A172 (cell line): ENCODE data around the gene SLC43A3. TPM values are rescaled to one million over a fixed set of nuclear protein-coding genes. Genes with fewer than 3 reads are reported as not detected.
A peak's percentile ranks its signal among the peaks of the same experiment; 100 is the strongest.
"Not testable (repeated sequence)": the region's sequence is repeated elsewhere in the genome, so short reads cannot be mapped to it uniquely, and the experiment has no call there.

ENCODE experiments used
- DNase-seq: peaks from one replicate; pipeline ENCODE4 v3.0.0-alpha.2; 2015; ENCODE audit warnings: low spot score
- total RNA-seq: library from RNA; depleted of rRNA; stranded (reverse); fragments of >200 nt; shearing (Covaris generic); gene quantifications from 2 replicates; pipeline ENCODE4 v1.2.3, GENCODE V29; 2014

SLC43A3 gene
- total RNA-seq, 1 experiment from 2014 or later: 18.4 TPM

GRCh38 chr11:57459164-57460021, 32.5 kb upstream of the SLC43A3 start:
- DNase-seq: no peak

GRCh38 chr11:57458410-57459163, 31.7 kb upstream of the SLC43A3 start:
- DNase-seq: no peak

GRCh38 chr11:57458060-57458409, 31.1 kb upstream of the SLC43A3 start:
- DNase-seq: no peak

GRCh38 chr11:57457643-57458023, 30.7 kb upstream of the SLC43A3 start:
- DNase-seq: no peak

- DNase-seq: peak; percentile 68
Observed at GRCh38 chr11:57456960-57457642, 30.2 kb upstream of the SLC43A3 start.

GRCh38 chr11:57453543-57454177, 26.7 kb upstream of the SLC43A3 start:
- no peak for DNase-seq

GRCh38 chr11:57446055-57446454, 19.1 kb upstream of the SLC43A3 start:
- DNase-seq: no peak

- DNase-seq: not testable (repeated sequence)
Observed at GRCh38 chr11:57445122-57445394, 18.1 kb upstream of the SLC43A3 start.

GRCh38 chr11:57444362-57445121, 17.6 kb upstream of the SLC43A3 start:
- DNase-seq: peak; percentile 83

- DNase-seq: no peak
Observed at GRCh38 chr11:57440744-57441414, 14.0 kb upstream of the SLC43A3 start.

- DNase-seq: no peak
Observed at GRCh38 chr11:57439786-57440185, 12.9 kb upstream of the SLC43A3 start.

- no peak for DNase-seq
Observed at GRCh38 chr11:57438345-57439285, 11.7 kb upstream of the SLC43A3 start.

- DNase-seq: no peak
Observed at GRCh38 chr11:57436031-57436430, 9.1 kb upstream of the SLC43A3 start.

GRCh38 chr11:57434640-57435546, 8.0 kb upstream of the SLC43A3 start:
- DNase-seq: peak; percentile 57

- peak; percentile 70 for DNase-seq
Observed at GRCh38 chr11:57432714-57433163, 5.8 kb upstream of the SLC43A3 start.

GRCh38 chr11:57432149-57432561, 5.2 kb upstream of the SLC43A3 start:
- no peak for DNase-seq

GRCh38 chr11:57430952-57431351, 4.0 kb upstream of the SLC43A3 start:
- DNase-seq: no peak

- no peak for DNase-seq
Observed at GRCh38 chr11:57429946-57430345, 3.0 kb upstream of the SLC43A3 start.

- DNase-seq: no peak
Observed at GRCh38 chr11:57428643-57429042, 1.7 kb upstream of the SLC43A3 start.
